ENCODE data around the gene ILKAP. TPM values are rescaled to one million over a fixed set of nuclear protein-coding genes. Genes with fewer than 3 reads are reported as not detected.

ILKAP gene
- total and polyA plus RNA-seq, 2 donors (not counting 1 experiment from before 2014, with no cell fraction given), result 27.9 to 31.3 TPM

- Histone ChIP-seq H3K36me3 (ENCODE audit: control insufficient read depth, insufficient read depth, low read length) (no peaks in the 10 kb centered on the region), H3K9ac (ENCODE audit: insufficient read depth, low read length) (peak overlapping the region; percentile 59), H3K27me3 (ENCODE audit: control insufficient read depth, insufficient read depth, low read length) (no peaks in the 10 kb centered on the region), H4K20me1 (ENCODE audit: control insufficient read depth, extremely low read depth, insufficient read depth, low read length) (no peaks in the 10 kb centered on the region), H3K27ac (ENCODE audit: insufficient read depth, low read length) (peak overlapping the region; percentile 19), H3K9me3 (ENCODE audit: control insufficient read depth, insufficient read depth, low read depth, low read length) (no peaks in the 10 kb centered on the region), H3K4me2 (ENCODE audit: extremely low read depth, insufficient read depth, low read length) (peak overlapping the region; percentile 70), H3K79me2 (ENCODE audit: control insufficient read depth, insufficient read depth, low read length) (no peaks in the 10 kb centered on the region), H3K4me1 (ENCODE audit: control insufficient read depth, extremely low read depth, insufficient read depth, low read length) (peaks cover 20% of the 10 kb centered on the region), H2AFZ (ENCODE audit: low read length) (no peak overlapping the region), H3K4me3 (replicated peaks in 1 of 4; ENCODE audit: control extremely low read depth in 1 of 4, insufficient read depth in 1 of 4, low read depth in 3 of 4, low read length in 4 of 4) (peak overlapping the region in 3 of 4 experiments; percentile 22 to 25 (median 24))
- TF ChIP-seq CTCF (conservative IDR thresholded peaks at IDR 0.05 in 1 of 2, IDR thresholded peaks at IDR 0.05 in 1 of 2; ENCODE audit: low read depth in 1 of 2, low read length in 2 of 2) (no peak), EZH2 (IDR thresholded peaks at IDR 0.05; ENCODE audit: low read length, missing control alignments) (no peak)
- DNase-seq (ENCODE audit: low read depth in 2 of 2), result no peak
Observed at GRCh38 chr2:238159661-238160205, 43.8 kb downstream of the ILKAP start.

- no peaks in the 10 kb centered on the region for H3K79me2 ChIP-seq (ENCODE audit: control insufficient read depth, insufficient read depth, low read length)
- DNase-seq (ENCODE audit: low read depth in 2 of 2), result no peak
- H3K27me3 ChIP-seq (ENCODE audit: control insufficient read depth, insufficient read depth, low read length), result no peaks in the 10 kb centered on the region
- peak overlapping the region; percentile 19 for H3K27ac ChIP-seq (ENCODE audit: insufficient read depth, low read length)
- H3K36me3 ChIP-seq (ENCODE audit: control insufficient read depth, insufficient read depth, low read length), result no peaks in the 10 kb centered on the region
- H2AFZ ChIP-seq (ENCODE audit: low read length), result no peak overlapping the region
- no peak for TF ChIP-seq CTCF (conservative IDR thresholded peaks at IDR 0.05 in 1 of 2, IDR thresholded peaks at IDR 0.05 in 1 of 2; ENCODE audit: low read depth in 1 of 2, low read length in 2 of 2)
- peaks cover 20% of the 10 kb centered on the region for H3K4me1 ChIP-seq (ENCODE audit: control insufficient read depth, extremely low read depth, insufficient read depth, low read length)
- peak overlapping the region; percentile 70 for H3K4me2 ChIP-seq (ENCODE audit: extremely low read depth, insufficient read depth, low read length)
- peak overlapping the region; percentile 22 to 37 (median 24) for H3K4me3 ChIP-seq (replicated peaks in 1 of 4; ENCODE audit: control extremely low read depth in 1 of 4, insufficient read depth in 1 of 4, low read depth in 3 of 4, low read length in 4 of 4)
- H4K20me1 ChIP-seq (ENCODE audit: control insufficient read depth, extremely low read depth, insufficient read depth, low read length), result no peaks in the 10 kb centered on the region
- no peaks in the 10 kb centered on the region for H3K9me3 ChIP-seq (ENCODE audit: control insufficient read depth, insufficient read depth, low read depth, low read length)
- peak overlapping the region; percentile 61 for H3K9ac ChIP-seq (ENCODE audit: insufficient read depth, low read length)
Observed at GRCh38 chr2:238159071-238159539, 44.4 kb downstream of the ILKAP start.

GRCh38 chr2:238158509-238159070 lies 44.9 kb downstream of the ILKAP start, which contains the start of gene ERFE:
ERFE (plus strand) TSS chr2:238158970; CDS start chr2:238159008, 38 bp downstream.
- Histone ChIP-seq H3K4me3 (replicated peaks in 1 of 4; ENCODE audit: control extremely low read depth in 1 of 4, insufficient read depth in 1 of 4, low read depth in 3 of 4, low read length in 4 of 4) (peak within 1 kb of the TSS; percentile 22 to 37 (median 24)), H3K27ac (ENCODE audit: insufficient read depth, low read length) (peak within 1 kb of the TSS; percentile 19), H3K9me3 (ENCODE audit: control insufficient read depth, insufficient read depth, low read depth, low read length) (no peaks in the 10 kb centered on the region), H3K4me1 (ENCODE audit: control insufficient read depth, extremely low read depth, insufficient read depth, low read length) (peaks cover 20% of the 10 kb centered on the region), H2AFZ (ENCODE audit: low read length) (no peak within 1 kb of the TSS), H3K36me3 (ENCODE audit: control insufficient read depth, insufficient read depth, low read length) (no peaks in the 10 kb centered on the region), H3K4me2 (ENCODE audit: extremely low read depth, insufficient read depth, low read length) (peak within 1 kb of the TSS; percentile 70), H4K20me1 (ENCODE audit: control insufficient read depth, extremely low read depth, insufficient read depth, low read length) (no peaks in the 10 kb centered on the region), H3K27me3 (ENCODE audit: control insufficient read depth, insufficient read depth, low read length) (no peaks in the 10 kb centered on the region), H3K9ac (ENCODE audit: insufficient read depth, low read length) (peak within 1 kb of the TSS; percentile 61), H3K79me2 (ENCODE audit: control insufficient read depth, insufficient read depth, low read length) (no peaks in the 10 kb centered on the region)
- peak; percentile 29 to 34 for DNase-seq (ENCODE audit: low read depth in 2 of 2)
- TF ChIP-seq CTCF (conservative IDR thresholded peaks at IDR 0.05 in 1 of 2, IDR thresholded peaks at IDR 0.05 in 1 of 2; ENCODE audit: low read depth in 1 of 2, low read length in 2 of 2) (peak; percentile 16 to 30), EZH2 (IDR thresholded peaks at IDR 0.05; ENCODE audit: low read length, missing control alignments) (no peak)

Data from fibroblast of lung (primary cell).